ENCODE data around the gene NECTIN4. TPM values are rescaled to one million over a fixed set of nuclear protein-coding genes. Genes with fewer than 3 reads are reported as not detected.

Gene NECTIN4
- total and polyA plus RNA-seq, 2 of the 8 experiments (the other 6 are each of a cell fraction or from before 2014, with no cell fraction given): 0.19 to 0.71 TPM

DNA sequence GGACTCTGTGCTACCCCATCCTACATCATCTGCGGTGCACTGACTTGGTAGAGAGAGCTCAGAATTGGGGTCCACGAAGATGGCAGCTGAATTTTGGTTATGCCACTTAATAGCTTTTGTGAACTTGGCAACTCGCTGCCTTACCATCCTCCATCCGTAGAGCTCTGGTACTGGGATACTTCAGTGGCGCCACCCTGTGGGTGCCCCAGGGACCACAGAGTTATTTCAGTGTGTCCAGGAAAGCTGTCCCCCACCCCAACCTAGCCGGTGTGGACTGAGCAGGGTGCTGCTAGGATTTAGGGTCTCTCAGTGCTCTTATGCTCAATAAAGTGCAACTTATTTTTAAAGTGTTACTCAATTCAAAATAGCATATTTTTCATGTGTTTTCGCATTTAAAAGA is 34.6 kb downstream of the NECTIN4 start:
- no peak for DNase-seq (ENCODE audit: low read depth in 1 of 2, low spot score in 2 of 2)
- Histone ChIP-seq H2BK20ac (ENCODE audit: low read length) (no peak overlapping the region), H2BK5ac (ENCODE audit: low read depth, low read length) (no peak overlapping the region), H3K23ac (ENCODE audit: insufficient read length) (no peak overlapping the region), H4K20me1 (replicated peaks in 1 of 2; ENCODE audit: control insufficient read depth in 1 of 2, insufficient read depth in 2 of 2, low read length in 2 of 2) (no peaks in the 10 kb centered on the region), H3K4me2 (ENCODE audit: insufficient read depth in 1 of 2, low read depth in 2 of 2, low read length in 2 of 2) (no peak overlapping the region), H3K4me3 (ENCODE audit: extremely low read depth in 1 of 4, insufficient read depth in 2 of 4, low read depth in 3 of 4, low read length in 4 of 4) (no peak overlapping the region), H2BK12ac (ENCODE audit: low read depth, low read length) (no peak overlapping the region), H4K91ac (replicated peaks; ENCODE audit: insufficient read length, low read length) (no peak overlapping the region), H3K79me1 (ENCODE audit: low read depth, low read length) (no peaks in the 10 kb centered on the region), H2BK120ac (replicated peaks; ENCODE audit: low read depth, low read length) (no peak overlapping the region), H4K5ac (ENCODE audit: insufficient read length, low read depth, low read length) (no peak overlapping the region), H3K27me3 (replicated peaks in 1 of 4; ENCODE audit: control insufficient read depth in 3 of 4, extremely low read depth in 1 of 4, insufficient read depth in 3 of 4, low read length in 3 of 4) (no peaks in the 10 kb centered on the region), H3K18ac (ENCODE audit: extremely low read depth, low read length) (no peak overlapping the region), H3K14ac (ENCODE audit: insufficient read length) (no peak overlapping the region), H3K79me2 (ENCODE audit: control insufficient read depth in 1 of 2, insufficient read depth in 2 of 2, low read length in 2 of 2) (no peaks in the 10 kb centered on the region), H3K23me2 (ENCODE audit: low read depth, low read length) (no peaks in the 10 kb centered on the region; the same call in 1 of the 2 replicates), H3K4me1 (replicated peaks in 1 of 4; ENCODE audit: control insufficient read depth in 3 of 4, insufficient read depth in 4 of 4, low read length in 3 of 4) (no peaks in the 10 kb centered on the region), H2BK15ac (ENCODE audit: low read length) (0 out of 2 replicates have a peak overlapping the region, but pooled peaks have one; percentile 5), H3K56ac (replicated peaks; ENCODE audit: insufficient read length, low read depth, low read length) (no peak overlapping the region), H3K36me3 (ENCODE audit: control insufficient read depth in 2 of 4, insufficient read depth in 4 of 4, low read length in 3 of 4) (no peaks in the 10 kb centered on the region), H2AK5ac (ENCODE audit: low read depth, low read length) (no peak overlapping the region), H3K27ac (ENCODE audit: low read depth, low read length) (no peak overlapping the region), H4K8ac (ENCODE audit: extremely low read depth, insufficient read depth, low read length) (no peak overlapping the region), H3K4ac (replicated peaks; ENCODE audit: insufficient read length, low read depth, low read length) (no peak overlapping the region), H3K9me3 (ENCODE audit: insufficient read depth in 2 of 2, low read depth in 1 of 2, low read length in 1 of 2) (no peaks in the 10 kb centered on the region), H2AFZ (ENCODE audit: low read length) (no peak overlapping the region), H3K9ac (replicated peaks in 1 of 4; ENCODE audit: extremely low read depth in 1 of 4, low read depth in 3 of 4, low read length in 3 of 4) (no peak overlapping the region)
- 88% methylated on average over 7 of the region's 7 CpGs; no CpG with 5 or more reads in 1 of the 2 experiments for WGBS, 2 experiments (ENCODE audit: extremely low coverage in 1 of 2, insufficient coverage in 1 of 2, insufficient read length in 1 of 2, insufficient replicate concordance in 2 of 2, low coverage in 1 of 2, low lambda C conversion rate in 2 of 2, missing lambda C conversion rate in 1 of 2)
- ChIA-PET CTCF (ENCODE audit: partially characterized antibody) (interaction anchor here (0.6 to 2.5 kb wide), 18 partner anchors 9 to 85 kb away, joined by 3 to 12 read pairs (median 4); partner anchors contain the start of genes ARHGAP30, KLHDC9 and USF1), POLR2A (ENCODE audit: partially characterized antibody) (interaction anchor here (1.0 to 2.9 kb wide), 2 partner anchors 9 to 35 kb away, joined by 3 to 21 read pairs; partner anchors contain the start of gene USF1)
- no peak for FAIRE-seq
- TF ChIP-seq MAFK (IDR thresholded peaks at IDR 0.05; ENCODE audit: low read depth, low read length) (no peak), JUN (IDR thresholded peaks at IDR 0.05; ENCODE audit: low read depth, low read length) (no peak), RXRA (IDR thresholded peaks at IDR 0.05; ENCODE audit: insufficient read depth, low read depth, low read length) (no peak), RAD21 (IDR thresholded peaks at IDR 0.05 in 1 of 2, conservative IDR thresholded peaks at IDR 0.05 in 1 of 2; ENCODE audit: low read depth in 2 of 2, low read length in 2 of 2) (peak; percentile 18 to 39; a peak in 2 of 4 replicates), SP1 (IDR thresholded peaks at IDR 0.05; ENCODE audit: low read depth, low read length) (no peak), SP4 (IDR thresholded peaks at IDR 0.05; ENCODE audit: low read length) (no peak)
- TF ChIP-seq, protein P1, sequence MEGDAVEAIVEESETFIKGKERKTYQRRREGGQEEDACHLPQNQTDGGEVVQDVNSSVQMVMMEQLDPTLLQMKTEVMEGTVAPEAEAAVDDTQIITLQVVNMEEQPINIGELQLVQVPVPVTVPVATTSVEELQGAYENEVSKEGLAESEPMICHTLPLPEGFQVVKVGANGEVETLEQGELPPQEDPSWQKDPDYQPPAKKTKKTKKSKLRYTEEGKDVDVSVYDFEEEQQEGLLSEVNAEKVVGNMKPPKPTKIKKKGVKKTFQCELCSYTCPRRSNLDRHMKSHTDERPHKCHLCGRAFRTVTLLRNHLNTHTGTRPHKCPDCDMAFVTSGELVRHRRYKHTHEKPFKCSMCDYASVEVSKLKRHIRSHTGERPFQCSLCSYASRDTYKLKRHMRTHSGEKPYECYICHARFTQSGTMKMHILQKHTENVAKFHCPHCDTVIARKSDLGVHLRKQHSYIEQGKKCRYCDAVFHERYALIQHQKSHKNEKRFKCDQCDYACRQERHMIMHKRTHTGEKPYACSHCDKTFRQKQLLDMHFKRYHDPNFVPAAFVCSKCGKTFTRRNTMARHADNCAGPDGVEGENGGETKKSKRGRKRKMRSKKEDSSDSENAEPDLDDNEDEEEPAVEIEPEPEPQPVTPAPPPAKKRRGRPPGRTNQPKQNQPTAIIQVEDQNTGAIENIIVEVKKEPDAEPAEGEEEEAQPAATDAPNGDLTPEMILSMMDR (IDR thresholded peaks at IDR 0.05; ENCODE audit: control extremely low read depth in 1 of 3, insufficient read depth in 1 of 3, low read depth in 1 of 3, low read length in 3 of 3): peak; percentile 48 to 64 (median 49); a peak in 3 of 4 replicates
